ENCODE results near the gene SLC9A3.

Gene SLC9A3

DNA sequence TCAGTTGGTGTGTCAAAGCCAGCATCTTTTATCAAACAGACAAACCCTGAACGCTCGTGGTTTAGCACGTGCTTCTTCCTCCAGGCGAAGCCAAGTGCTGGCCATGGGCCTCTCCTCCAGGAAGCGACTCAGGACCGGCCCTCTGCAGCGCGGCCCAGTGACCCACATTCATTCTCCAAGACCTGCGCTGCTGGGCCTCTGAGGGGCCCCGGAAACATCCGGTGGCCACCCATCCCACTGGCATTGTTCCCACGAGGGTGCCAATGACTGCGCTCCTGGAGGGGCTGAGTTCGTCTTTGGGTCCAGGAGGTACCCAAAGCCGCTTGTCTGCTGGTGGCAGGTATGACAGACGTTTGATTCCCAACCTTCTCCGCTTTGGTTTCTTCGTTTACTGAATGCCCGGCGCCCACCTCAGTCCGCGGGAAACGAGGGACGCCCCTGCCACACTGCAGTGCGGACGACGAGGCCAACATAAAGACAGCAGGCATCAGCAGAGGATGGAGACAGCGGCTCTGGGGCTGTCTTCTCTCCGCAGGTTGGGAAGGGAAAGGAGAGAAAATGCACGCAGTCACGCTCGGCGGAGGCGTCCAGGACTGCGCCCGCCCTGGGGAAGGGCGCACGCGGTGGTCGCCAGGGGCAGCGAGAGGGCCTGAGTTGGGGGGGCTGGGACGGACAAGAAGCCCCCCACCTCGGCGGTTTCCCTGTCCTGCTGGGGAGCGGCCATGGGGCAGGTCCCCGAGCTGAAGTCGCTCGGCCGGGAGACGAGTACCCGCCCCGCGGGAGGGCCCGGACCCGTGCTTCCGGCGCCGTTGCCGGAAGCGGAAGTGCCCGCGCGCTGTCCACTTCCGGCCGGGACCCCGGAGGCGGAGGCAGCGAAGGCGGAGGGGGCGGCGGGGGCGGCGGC is 81.7 kb downstream of the SLC9A3 start, which contains the start of gene EXOC3:
Gene EXOC3, plus strand, starts transcription at position 842 of the 904 bp plus-strand sequence. CDS start 3,030 bp downstream, outside the sequence.
- DNase-seq (ENCODE audit: low spot score) = peak; percentile 90

DNA sequence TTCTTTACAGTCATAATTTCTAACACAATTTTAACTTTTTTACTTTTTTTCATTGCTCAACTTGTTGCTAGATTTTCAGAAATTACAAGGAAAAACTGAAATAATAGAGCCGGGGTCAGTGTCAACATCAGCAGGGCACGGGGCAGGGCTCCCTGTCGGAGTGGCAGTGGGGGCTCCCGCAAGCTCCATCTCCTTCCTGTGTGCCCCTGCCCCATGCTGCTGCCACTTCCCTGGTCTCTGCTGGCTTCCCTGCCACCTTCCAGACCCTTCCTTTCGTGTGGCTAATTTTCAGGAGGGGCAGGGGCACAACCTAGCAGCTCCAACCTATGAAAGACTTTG is 82.3 kb downstream of the SLC9A3 start:
- no peak for DNase-seq (ENCODE audit: low spot score)

DNA sequence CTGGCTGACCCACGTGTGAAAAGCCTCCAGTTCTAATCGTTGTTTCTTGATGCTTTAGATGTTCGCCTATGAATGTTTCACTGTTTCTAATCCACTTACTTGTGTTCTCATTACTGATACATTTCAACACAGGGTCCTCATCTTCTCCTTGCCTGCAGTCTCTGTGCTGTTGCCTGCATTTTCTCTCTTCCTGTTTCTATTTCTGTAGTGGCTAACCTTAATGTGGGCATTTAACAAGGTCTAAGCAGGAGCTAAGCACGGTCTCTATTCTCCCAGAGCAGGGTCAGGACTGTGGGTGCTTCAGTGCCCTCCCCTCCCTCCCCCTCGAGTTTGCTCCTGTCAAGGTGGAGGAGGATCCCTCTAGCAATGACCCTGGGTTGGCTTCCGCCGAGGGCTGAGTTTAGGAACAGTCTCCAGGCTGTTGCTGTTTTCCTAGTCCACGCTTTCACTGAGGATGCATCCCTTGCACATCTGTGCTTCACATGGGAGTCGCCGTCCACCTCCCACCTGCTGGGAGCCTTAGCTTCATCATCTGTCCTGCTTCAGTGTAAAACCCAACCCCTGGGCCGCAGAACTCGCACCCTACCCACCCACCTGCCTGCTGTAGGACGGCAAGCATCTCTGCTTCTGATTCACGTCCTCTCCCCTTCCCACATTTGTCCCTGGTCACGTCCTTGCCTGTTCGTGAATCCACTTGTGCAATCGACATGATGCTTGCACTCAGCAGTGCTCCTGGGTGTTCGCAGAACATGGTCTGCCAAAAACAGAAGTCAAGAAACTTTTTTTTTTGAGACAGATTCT is 83.6 kb downstream of the SLC9A3 start:
- no peak for DNase-seq (ENCODE audit: low spot score)

DNA sequence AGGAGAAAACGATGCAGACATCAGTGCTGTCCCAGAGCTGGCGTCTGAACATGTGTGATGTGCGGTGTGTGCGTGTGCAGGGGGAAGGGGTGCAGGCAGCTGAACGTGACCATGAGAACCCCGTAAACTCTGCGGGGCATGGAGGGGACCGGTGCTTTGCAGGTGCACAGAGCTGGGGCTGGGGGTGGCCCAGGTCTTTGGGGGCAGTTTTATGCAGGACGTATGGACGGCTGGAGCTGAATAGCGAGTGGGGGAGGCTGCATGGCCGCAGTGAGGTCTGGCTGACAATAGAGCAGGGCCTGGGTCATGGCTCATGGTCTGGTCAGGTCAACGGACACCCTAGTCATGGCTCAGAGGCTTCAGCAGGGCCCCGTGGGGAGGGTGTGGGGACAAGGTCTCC is 84.6 kb downstream of the SLC9A3 start:
- no peak for DNase-seq (ENCODE audit: low spot score)

DNA sequence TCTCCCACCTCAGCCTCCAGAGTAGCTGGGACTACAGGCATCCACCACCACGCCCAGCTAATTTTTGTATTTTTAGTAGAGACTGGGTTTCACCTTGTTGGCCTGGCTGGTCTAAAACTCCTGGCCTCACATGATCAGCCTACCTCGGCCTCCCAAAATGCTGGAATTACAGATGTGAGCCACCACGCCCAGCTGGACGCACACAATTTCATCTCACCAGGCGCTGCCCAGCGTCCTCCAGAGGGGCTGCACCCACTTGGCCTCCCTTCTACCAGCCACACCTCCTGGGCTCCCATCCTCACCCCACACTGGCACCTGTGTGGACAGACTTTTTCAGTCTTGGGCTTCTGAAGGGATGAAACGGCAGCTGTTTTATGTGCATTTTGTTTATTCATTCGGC is 85.1 kb downstream of the SLC9A3 start:
- no peak for DNase-seq (ENCODE audit: low spot score)

DNA sequence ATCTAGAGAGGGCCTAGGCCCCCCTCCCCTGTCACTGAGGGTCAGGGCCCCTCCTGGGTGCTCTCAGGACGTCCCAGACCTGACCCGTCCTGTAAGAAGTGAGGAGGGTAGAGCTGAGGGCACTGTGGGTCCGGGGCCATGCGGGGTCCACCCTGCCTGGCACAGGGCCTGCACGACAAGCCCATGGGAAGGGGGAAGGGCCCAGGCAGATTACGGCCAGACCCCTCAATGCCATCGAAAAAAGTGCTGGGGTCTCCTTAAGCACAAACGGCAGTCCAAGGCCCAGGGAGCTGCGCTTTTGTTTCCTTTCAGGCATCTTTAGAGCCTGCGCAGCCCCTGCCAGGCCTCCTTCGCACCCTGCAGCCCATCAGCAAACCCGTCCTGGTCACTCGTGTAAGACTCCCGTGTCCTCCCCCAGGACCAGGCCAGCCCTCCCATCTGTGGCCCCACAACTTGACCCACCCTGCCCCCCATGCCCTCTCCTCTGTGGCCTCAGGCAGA is 85.7 kb downstream of the SLC9A3 start:
- no peak for DNase-seq (ENCODE audit: low spot score)

DNA sequence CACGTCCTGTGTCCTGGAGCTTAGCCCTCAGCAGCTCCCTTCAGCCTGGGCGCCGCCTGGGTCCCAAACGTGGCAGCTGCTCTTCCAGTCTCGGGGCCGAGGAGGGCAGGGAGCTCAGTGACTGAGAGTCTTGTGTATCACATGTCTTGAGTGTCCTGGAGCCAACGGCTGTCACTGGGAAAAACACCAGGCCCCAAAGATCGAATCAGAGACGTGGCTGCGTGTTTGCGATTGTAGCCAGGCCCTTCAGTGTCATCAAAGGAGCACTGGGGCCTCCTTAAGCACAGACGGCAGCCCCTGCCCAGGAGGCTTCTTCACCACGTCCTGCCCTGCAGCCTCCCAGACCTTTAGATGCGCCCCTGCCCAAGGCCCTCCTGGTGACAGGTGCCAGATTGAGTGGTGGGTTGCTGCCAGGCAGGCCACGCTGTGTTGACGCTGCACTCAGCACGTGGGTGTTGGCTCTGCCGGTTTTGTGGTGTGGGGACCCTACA is 86.9 kb downstream of the SLC9A3 start:
- no peak for DNase-seq (ENCODE audit: low spot score)

DNA sequence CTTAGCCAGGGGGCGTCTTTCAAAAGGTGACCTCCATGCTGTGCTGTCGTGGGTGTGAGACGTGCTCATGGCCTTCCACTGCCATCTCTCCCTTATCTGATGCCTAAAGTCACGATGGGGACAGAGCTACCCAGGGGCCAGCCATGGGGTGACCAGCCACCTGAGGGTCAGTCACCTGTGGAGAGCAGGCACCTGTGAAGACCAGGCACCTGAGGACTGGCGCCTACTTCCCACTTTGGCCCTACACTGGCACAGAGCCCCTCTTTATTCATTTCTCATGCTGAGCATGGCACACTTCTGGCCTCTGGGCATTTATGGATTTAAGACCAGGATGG is 87.6 kb downstream of the SLC9A3 start:
- DNase-seq (ENCODE audit: low spot score) = no peak

DNA sequence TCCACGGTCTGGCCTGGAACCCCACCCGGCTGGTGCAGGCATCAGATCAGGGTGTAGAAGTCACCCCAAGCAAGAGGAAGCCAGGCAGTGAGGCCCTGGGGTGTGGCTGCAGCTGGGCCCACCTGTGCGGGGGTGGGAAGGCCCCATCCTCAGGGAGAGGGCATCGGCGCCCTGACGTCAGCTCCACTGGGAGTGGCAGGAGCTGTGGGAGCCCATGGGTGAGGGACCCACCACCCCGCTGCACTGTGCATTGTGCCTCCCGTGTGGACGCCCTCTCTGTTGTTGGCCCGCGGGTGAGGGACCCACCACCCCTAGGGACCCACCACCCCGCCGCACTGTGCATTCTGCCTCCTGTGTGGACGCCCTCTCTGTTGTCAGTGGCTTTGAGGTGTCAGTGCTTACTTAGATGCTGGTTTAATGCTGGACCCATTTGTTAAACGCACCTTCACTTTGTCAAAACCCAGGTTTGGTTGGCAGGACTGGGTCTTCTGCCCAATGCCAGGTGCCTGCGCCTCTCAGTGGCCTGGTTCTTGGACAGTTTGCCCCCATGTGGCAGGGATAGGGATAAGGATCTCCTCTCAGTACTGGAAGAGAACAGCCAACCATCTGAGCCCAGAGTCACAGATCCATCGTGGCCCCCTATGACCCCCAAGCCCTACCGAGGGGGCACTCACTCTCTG is 88.1 kb downstream of the SLC9A3 start:
- no peak for DNase-seq (ENCODE audit: low spot score)

DNA sequence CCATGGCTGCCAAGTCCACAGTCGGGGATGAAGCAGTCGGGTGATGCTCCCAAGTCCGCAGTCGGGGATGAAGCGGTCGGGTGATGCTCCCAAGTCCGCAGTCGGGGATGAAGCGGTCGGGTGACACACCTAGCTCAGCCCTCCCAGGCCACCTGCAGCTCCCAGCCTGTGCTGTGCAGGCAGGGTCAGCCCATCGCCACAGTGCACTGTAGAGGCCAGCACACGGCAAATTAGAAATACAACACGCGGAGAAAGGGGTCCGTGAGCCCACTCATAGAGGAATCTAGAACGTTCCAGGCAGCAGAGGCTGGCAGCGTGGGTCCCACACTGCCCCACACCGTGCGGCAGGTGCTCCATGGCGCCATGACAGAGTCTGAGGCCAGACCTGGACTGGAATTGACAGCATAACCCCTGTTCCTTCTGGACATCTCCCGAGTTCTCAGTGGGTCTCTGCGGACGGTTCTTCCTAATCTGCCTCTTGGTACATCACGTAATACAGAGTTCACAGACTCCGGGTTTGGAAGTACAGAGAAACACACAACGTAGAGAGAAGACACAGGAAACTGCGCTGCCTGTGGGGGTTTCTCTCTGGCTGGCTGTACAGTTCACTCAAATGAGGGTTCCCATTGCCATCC is 89.0 kb downstream of the SLC9A3 start:
- DNase-seq (ENCODE audit: low spot score) = no peak

DNA sequence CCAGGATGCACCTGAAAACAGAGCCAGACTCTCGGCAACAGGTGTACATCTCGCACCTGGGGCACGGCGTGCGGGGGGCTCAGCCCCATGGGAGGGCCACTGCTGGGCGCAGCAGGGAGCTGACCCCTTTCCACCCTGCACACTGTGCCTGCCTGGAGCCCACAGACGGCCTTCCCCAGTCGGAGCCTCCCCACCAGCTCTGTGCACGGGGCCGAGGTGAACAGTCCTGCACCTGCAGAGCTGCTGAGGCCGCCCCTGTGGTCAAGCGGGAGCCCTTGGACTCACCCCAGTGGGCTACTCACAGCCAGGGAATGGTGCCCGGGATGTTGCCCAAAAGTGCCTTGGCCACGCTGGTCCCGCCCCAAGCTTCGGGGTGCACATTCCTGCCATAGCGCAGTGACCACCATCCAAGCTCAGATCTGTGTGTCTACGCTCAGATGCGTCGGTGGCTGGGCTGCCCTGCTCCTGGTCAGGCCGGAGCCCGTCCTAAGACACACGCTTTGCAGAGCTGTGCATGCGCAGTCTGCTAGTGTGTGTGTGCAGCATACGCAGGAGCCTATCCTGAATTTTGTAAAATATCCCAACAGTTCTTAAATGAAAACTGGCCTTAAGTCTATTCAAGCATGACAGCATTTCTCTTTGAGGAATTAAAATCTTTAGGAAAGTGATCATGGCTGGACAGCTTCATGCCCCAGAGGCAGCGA is 89.7 kb downstream of the SLC9A3 start:
- DNase-seq (ENCODE audit: low spot score) = no peak

DNA sequence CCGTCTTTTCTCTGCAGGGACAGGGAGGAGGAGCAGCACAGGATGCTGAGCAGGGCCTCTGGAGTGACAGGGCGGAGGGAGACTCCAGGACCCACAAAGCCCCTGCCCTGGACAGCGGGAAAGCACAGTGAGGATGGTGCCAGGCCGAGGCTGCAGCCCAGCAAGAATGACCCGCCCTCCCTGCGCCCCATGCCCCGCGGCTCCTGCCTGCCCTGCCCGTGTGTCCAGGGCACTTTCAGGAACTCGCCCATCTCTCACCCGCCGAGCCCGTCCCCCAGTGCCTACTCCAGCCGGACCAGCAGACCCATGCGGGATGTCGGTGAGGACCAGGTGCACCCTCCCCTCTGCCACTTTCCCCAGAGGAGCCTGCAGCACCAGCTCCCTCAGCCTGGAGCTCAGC is 90.4 kb downstream of the SLC9A3 start:
- no peak for DNase-seq (ENCODE audit: low spot score)

DNA sequence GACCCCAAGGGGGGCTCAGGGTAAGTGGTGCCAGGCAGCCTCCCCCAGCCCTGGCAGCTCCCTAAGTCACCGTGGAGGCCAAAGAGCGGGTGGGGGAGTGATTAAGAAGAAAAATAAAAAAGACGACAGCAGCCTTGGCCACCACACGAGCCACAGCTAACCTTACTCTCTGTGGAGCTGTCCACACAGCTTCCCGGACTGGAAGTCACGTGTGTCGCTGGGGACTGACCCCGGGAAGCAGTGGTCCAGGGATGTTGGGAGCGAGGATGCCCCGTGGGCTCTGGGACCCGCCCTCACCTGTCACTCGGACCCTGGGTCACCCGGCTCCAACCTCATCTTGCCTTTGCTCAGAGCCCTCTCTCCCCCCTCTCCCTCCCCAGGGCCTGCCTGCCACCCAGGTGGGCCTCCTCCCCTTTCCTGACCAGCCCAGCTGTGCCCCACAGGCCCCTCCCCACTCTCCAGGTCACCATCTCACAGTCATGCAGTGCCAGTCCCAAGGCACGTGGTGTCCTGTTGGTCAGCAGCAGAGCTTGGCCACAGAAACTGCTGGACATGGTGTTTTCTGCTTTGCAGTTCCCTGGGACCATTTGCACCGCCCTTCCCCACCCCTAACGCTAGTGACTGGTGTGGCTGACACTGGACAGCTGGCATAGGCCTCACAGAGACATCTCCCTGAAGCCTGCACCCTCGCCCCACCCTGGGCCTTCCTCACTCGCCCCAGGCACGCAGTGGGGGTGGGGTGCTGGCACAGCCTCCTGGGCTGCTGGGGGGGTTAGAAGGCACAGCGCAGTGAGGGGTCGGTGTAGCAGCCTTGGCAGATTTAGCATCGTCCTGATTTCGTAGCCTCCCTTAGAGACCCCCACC is 91.1 kb downstream of the SLC9A3 start:
- no peak for DNase-seq (ENCODE audit: low spot score)

DNA sequence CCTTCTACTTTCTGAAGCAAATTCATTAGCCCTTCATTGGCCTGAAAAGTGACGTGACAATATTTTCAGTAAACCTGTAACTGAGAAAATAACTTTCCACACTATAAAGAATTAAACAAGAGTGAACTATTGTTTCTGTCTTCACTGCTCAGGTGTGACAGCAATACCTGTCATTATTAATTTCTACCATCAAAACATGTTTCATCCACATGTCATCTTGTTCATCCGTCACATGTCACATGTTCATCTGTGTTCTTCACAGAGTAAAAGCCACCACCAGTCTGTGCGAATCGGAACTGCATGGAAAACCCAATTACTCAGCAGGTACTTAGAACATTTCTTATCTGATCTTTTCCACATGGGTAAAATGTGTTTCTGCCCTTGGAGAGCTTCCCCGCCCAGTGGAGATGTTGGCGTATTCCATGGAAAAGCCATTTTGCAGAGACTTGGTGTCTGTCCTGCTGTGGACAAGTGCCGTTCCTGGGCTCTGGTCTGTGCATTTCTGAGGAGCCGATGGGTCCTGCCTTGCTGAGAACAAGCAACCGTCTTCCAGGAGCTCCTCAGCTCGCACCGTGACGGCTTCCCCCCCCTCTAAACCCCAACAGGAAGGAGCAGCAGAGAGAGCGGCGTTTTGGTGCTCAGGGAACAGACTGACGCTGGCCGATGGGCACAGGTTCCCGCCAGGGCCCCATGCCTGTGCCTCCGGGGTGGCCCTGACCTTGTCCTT is 91.9 kb downstream of the SLC9A3 start:
- no peak for DNase-seq (ENCODE audit: low spot score)

DNA sequence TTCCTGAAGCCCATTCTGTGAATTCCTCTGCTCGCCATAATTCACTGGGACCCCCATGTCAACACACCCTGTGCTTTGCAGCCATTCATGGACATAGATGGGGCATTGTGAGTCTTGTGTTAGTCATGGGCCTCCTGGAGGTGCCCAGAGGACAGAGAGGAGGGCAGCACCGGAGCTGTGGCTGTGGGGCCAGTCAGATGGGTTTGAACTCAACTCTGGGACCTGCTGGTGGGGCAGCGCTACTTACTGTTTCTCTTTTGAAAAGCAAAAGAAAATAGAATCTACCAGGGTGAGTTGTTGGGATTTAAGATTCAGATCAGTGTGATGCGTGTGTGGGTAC is 92.6 kb downstream of the SLC9A3 start:
- DNase-seq (ENCODE audit: low spot score) = no peak

DNA sequence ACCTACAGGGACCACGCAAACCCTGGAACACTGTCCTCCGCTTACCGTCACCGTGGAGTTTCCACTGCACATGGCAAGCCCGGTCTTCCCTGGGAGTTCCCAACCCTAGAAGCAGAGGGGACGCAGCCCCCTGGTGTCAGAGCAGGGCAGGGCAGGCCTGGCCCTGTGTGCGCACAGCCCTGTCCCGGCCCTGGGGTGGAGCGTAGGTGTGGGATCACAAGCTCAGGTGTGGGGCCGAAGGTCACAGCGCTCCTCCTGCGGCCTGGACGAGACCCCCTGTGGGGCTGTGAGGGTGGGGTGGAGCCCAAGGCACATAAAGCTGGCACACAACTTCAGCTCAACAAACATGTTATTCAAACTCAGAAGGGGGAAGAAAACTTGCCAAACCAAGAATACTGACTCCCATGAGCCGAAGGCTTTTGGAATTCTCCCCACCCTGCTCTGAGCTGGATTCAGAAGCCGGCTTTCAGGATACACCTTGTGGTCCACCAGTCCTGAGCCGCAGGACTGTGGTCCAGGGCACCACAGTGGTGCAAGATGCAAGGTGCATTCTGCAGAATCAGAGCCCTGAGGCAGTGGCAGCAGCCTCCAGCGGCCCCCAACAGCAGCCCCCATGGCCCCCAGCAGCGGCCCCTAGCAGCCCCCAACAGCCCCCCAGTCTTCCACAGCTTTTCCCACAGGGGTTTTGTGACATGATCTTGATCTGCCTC is 93.1 kb downstream of the SLC9A3 start:
- peak; percentile 66 for DNase-seq (ENCODE audit: low spot score)

DNA sequence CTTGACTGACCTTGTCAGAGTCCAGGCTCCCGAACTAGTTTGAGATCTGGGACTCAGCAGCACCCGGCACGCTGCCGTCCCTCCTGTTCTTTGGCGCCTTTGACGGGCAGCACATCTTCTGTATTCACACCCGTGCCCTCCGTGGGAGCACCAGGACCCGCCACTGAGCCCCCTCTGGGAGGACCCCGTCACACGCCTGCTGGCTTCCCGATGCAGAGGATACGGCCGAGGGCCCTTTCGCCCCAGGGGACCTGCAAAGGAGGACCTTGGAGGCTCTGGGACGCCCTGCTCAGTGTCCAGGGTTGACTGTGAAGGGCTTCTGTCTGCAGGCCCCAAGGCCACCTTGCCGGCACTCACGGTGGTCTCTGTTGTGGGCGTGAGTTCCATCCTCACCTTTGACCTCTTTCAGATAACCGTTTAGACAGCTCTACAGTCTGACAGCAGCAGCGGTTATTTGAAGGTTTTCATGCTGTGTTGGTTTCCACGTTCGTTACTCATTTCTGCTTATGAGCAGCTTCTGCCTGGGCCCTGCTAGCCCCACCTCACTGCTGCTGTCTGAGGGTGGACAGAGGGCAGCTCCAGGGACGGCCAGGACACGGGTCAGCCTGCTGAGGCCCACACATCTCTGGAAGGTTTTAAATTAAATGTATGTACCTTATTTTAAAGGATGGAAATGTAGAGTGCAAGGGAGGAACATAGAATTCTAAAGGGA is 93.9 kb downstream of the SLC9A3 start:
- no peak for DNase-seq (ENCODE audit: low spot score)

DNA sequence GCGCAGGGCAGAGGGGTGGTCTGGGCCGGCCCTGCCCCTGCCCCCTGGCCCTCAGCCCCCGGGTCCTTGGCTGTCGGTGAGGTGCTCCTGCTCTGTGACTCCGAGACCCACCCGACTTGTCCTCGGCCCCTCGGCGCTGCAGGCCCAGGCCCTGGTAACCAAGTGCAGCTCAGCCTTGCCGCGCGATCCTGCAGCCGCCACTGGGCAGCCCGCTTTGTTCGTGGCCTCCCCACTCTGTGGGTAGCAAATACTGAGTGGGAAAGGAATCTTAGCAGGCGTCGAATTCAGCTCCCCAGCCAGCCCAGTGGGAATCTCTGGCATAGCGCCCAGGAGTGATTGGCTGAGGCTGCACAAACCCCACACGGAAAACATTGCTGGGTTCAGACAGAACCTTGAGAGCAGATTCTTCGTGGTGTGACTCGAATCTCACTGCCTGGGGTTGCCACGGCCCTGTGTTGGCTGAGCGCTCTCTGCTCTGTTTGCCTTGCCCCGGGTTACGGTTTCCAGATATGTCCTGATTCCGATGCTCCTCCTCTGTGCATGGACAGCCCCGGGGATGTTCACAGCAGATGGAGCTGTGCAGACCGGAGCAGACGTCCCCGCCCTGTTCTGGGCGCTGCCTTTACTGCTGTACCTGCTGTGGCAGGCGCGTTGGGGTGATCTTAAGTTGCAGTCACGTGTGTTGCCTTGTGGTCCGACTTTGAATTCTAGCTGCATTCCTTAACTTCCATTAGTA is 94.6 kb downstream of the SLC9A3 start:
- no peak for DNase-seq (ENCODE audit: low spot score)
